Brain pericyte (primary cell): ENCODE measurements around the gene HUS1B.
"Not testable (repeated sequence)": the region's sequence is repeated elsewhere in the genome, so short reads cannot be mapped to it uniquely, and the experiment has no call there.

Experiments used
- DNase-seq: peaks from one replicate; pipeline ENCODE4 v3.0.0-alpha.2; 2012; ENCODE audit warnings: low read depth, low spot score

The HUS1B gene

DNA sequence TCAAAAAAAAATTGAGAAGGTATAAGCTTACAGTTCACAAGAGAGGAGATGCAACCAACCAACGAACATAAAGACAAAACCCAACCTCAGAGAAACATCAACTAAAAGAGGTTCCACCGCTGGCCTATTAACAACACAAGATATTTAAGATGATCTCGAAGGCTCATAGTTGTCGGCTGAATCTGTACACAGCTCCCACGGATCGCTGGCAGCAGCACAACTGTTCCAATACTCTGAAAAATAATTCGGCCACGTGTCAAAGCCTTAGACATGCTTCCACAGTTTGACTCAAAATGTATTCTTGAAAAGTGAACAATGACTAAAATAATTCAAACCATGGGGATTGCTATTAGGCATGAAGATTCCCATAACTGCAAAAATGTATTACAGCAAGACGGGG, 22.4 kb upstream of the HUS1B start:
- no peak for DNase-seq

DNA sequence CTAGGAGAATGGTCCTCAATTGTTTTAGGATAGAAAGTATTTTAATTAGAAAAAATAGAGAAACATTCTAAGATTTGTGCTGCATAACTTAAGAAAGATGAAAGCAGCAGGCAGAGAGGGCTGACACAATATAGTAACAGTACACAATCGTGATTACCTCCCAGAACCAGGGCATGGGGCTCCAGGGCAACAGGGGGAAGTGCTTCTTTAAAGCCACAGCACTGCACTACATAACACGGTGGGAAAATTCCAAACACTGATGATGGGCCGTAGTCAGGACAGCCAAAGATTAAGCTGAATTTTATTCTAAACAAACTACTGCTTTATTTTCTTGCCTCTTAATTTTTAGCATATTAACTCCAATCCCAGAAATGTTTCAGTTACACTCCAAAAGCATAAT, 21.6 kb upstream of the HUS1B start:
- DNase-seq, result no peak

DNA sequence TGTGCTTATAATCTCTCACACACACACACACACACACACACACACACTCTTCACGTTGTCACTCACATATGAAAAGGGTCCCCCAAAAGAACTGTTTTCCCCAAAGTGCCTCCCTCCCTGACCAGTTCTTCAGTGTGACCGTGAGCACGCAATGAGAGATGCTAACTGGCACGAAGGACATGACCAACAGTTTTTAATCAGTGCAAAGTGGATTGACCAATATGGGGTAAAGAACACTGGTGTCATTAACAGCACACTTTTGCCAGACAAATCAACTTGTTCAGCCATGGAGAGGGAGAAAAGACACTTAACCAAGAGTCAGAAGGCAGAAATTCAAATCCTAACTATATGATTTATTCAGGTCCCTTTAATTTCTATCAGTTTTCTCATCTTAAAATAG, 21.0 kb upstream of the HUS1B start:
- no peak for DNase-seq

DNA sequence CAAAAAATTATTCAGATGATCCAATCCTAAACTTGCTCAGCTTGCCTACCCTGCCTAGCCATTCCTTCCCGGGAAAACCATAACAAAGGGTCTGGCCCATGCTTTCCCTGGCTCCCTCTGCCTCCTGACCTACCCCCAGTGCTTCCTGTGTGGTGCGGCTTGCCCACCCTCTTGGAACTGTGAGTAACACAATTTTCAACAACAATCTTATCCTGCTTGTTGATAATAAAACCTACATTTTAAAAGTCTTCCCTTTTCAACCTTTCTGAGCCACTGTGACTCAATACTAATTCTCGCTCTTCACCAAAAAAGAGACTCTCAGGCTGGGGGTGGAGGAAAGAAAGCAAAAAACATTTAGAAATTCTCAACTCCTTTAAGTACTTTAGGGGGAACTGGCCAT, 18.1 kb upstream of the HUS1B start:
- DNase-seq, result no peak

DNA sequence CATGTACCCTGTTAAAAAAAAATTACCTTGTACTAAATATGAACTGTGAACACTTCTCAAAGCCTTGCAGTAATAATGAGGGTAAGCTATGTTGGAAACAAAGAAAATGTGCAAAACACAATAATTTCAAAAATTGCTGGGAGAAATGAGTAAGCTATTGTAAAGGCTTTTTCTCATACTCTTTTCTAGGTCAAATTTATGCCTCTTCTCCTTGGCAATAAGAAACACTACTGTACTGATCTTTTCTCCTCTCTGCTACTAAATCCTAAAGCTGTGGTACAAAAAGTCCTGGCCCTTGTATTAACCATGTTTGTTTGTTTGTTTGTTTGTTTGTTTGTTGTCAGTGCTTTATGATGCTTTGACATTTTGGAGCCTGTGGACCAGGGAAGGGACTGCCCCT, 17.5 kb upstream of the HUS1B start:
- no peak for DNase-seq

DNA sequence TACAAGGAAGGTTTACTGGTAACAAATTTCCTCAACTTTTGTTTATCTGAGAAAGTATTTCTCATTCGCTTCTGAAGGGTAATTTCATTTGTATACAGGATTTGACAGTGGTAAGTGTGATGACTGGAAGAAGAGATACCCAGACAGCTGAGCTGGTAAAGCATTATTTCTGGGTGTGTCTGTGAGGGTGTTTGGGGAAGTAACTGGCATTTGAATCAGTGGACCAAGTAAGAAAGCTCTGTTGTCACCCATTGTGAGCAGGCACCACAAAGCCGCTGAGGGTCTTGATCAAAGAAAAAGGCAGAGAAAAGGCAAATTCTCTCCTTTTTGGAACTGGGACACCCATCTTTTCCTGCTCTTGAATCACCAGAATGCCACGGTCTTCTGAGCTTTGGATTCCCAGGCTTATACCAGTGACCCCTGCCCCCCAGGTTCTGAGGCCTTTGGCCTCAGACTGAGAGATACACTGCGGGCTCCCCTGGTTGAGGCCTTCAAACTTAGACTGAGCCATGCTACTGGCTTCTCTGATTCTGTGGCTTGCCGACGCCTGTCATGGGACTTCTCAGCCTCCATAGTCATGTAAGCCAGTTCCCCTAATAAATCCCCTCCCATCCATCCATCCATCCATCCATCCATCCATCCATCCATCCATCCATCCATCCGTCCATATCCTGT, 10.5 kb upstream of the HUS1B start:
- no peak for DNase-seq

DNA sequence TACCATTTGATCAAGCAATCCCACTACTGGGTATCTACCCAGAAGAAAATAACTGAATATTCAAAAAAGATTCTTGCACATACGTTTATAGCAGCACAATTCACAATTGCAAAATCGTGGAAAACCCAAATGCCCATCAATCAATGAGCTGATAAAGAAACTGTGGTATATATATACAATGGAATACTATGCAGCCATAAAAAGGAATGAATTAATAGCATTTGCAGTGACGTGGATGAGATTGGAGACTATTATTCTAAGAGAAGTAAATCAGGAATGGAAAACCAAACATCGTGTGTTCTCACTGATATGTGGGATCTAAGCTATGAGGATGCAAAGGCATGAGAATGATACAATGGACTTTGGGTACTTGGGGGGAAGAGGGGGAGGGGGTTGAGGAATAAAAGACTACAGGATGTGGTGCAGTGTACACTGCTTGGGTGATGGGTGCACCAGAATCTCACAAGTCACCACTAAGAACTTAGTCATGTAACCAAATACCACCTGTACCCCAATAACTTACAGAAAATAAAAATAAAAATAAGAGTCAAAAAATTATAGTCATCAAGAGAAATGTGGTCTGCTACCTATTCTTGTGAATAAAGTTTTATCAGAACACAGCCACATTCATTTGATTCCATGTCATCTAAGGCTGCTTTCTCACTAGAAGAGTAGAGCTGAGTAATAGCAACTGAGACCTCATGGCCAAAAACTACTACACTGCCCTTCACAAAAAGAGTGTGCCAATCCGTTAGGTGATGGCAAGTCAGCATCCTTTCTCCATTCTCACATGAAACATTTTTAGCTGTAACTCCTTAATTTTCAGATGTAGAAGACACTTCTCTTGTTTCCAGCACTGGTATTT, 8.7 kb upstream of the HUS1B start:
- no peak for DNase-seq

DNA sequence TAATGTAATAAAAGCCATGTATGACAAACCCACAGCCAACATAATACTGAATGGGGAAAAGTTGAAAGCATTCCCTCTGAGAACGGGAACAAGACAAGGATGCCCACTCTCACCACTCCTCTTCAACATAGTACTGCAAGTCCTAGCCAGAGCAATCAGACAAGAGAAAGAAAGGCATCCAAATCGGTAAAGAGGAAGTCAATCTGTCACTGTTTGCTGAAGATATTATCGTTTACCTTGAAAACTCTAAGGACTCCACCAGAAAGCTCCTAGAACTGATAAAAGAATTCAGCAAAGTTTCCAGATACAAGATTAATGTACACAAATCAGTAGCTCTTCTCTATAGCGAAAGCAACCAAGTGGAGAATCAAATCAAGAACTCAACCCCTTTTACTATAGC, 6.9 kb upstream of the HUS1B start:
- not testable (repeated sequence) for DNase-seq

DNA sequence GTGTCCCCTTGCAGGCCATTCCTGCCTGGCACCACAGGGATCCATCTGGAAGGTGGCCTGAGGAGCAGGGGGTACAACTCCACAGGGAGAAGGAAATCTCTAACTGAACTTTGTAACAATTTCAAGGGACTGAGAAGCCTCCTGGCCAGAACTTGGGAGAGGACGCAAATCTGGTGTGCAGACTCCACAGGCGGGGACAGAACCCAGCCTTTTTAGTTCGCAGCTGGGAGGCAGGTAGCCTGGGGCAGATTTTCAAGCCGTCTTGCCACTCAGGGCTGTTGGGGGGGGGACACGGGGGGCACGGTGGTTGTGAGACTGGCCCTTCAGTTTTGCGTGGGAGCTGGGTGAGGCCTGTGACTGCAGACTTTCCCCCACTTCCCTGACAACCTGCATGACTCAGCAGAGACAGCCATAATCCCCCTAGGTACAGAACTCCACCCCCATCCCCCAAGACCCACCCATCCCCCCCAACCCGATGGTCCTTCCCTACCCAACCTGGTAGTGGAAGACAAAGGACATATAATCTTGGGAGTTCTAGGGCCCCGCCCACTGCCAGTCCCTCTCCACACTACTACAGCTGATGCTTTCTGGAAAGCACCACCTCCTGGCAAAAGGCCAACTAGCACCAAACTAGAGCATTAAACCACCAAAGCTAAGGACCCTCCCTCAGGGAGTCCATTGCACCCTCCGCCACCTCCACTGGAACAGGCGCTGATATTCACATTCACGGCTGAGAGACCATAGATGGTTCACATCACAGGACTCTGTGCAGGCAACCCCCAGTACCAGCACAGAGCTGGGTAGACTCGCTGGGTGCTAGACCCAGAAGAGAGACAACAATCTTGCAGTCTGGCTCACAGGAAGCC, 3.0 kb upstream of the HUS1B start:
- DNase-seq, result no peak

DNA sequence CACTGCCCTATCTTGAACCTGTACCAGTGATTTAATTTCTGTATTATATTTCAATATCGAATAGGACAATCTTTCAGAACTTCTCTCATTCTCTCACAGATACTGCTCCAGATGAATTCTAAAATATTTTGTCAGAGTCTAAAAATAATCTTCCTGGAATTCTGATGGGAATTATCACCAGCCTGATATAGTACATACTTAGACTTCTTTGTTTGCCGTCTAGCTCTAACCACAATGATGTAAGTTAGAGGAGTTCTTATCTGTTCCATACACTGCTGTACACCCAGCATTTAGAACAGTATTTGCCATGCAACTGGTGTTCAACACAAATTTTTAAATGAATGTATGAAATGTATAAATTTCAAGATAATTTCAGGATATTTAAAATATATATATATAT, 1.3 kb upstream of the HUS1B start:
- no peak for DNase-seq

DNA sequence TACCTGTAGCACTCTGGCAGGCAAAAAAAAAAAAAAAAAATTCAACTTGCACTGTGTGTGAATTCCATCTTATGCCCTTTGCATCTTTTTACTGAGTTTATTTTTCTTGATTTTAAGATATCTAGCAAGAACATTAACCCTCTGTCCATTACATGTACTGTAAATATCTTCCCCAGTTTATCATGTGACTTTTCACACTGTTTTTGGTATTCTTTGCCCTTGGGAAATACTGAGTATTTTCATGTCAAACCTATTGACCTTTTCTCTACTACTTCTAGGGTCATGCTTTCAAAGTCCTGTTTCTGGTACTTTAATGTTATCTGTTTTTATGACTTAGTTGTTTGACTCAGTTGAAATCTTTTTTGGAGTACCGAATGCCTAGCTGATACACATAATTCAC, 843 bp upstream of the HUS1B start:
- DNase-seq, result no peak

DNA sequence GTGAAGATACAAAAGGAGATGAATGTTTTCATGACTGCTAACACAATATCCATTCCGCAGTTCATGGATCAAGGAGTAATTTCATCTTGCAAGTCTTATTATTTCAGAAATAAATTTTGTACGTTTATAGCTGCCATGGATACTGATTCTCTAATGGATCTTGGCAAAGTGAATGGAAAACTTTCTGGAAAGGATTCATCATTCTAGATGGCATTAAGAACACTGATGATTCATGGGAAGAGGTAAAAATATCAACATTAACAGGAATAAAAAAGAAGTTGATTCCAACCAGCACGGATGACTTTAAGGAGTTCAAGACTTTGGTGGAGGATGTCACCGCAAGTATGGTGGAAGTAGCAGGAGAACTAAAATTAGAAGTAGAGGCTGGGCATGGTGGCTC, 2.8 kb downstream of the HUS1B start:
- DNase-seq, result no peak

DNA sequence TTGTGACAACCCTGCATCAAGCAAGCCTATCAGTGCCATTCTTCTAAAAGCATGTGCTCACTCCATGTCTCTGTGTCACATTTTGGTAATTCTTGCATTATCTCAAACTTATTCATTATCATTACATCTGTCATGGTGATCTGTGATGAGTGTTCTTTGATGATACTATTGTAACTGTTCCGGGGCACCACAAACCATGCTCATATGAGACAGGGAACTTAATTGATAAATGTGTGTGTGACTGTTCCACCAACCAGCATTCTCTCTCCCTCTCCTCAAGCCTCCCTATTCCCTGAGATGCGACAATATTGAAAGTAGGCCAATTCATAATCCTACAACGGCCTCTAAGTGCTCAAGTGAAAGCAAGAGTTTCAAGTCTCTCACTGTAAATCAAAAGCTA, 4.0 kb downstream of the HUS1B start:
- no peak for DNase-seq

DNA sequence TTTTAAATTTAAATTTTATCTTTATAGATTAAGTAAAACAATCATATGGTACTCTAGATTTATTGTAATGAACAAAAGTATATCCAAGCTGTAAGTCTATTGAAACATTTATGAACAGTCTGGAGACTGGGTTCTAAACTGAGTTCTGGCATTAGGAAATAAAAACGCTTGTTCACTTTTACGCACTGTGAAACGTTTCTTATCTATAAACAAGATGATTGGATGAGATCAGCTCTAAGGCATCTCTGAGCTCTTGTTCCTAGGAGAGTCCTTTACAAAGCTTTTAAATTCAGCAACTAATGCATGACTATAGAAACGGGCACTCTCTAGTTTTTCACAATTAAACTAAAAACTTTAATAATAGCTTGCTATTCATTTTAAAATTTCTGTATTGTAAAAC, 6.8 kb downstream of the HUS1B start:
- no peak for DNase-seq

DNA sequence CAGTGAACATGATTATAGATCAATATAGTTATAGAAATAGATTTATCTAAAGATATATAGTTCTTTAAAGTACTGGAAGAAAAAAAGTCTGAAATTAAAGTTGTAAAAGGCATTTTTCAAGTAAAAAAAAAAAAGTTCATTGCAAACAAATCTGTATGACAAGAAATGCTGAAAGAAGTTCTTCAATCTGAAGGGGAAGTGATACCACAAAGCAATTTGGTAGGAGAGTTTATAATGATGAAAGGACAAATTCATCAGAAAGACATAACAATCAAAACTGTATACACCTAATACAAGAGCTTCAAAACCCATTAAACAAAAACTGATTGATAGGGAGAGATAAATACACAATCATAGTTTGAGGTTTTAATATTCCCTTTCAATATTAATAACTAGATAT, 14.1 kb downstream of the HUS1B start:
- no peak for DNase-seq

DNA sequence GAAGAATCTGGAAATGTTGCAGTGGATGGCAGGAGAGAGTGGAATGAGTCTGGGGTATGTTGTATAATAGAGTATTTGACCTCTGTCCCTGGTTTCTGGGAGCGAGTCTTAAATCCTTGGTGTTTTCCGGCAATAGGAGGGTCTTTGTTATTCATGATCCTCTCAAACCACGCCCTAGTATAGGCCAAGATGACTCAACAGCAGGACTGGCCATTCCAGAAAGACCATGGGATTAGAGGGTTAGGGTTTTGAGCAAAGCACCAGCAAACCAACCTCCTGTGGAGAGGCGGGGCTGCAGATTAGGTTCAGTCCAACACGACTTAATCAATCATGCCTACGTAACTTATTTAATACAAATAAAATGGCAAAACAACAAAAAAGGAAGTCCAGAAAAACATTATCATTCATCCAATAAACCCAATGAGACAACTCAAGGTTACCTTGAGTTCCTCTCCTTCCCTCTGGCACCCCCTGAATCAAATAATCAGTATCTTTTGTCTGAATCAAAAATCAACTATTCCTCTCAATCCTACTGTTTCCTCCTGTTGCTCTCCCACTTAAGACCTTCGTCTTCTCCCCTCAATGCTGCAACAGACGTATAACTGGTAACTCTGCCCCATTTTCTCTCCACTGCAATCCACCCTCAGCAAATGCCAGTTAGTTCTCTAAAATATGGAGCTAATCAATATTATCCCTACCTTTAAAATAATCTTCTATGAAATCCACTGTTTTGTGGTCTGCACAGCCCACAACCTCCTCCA, 15.5 kb downstream of the HUS1B start:
- no peak for DNase-seq

DNA sequence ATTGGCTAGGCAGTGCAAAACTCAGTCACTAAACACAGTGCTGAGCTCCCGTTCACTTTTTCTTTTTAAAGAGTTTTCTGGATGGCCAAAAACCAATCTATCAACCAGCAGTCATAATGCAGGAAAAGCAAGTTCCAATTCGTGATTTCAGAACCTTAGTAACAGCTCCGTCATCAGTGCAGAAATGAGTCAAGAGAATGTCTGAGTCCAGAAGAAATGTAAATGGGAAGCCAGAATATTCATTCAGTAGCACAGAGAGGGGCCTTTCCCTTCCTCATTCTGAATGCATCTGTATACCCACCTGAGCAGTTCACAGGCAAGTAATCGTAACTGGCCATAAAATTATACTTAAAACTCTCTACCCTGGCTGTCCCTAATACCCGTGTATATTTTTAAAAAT, 20.4 kb downstream of the HUS1B start:
- DNase-seq, result no peak

DNA sequence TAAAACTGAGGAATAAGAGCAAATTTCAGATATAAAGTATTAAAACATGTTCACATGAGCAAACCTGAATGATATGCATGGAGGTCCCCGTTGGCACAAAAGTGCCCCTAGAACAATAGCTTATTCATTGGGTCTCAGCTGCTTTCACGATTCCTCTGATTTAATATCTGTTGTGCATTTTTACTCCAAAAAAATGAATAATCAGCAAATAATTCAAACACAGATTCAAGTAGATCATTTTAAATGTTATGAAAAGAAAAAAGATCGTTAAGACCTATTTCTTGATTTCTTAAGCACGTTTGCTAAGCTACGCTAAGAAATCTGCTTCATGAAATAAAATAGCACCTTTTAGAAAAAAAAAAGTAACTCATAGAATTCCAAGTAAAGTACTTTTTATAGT, 21.7 kb downstream of the HUS1B start:
- DNase-seq, result no peak

DNA sequence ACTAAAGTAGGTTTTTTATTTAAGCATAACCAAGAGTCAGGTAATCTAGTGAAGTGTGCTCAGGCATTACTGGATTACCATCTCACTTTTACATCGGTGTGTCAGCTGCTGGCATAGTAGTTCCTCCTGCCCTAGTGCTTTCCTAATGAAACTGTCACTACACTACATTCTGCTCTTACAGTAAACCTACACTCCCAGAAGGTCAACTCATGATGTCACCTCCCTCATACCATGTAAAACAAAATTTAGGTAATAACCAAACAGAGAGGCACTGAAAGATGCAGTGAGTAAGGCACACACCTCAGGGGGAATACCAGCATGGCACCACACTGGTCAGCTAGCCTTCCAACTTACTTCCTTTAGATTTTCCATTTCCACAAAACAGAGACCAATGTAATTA, 23.3 kb downstream of the HUS1B start:
- no peak for DNase-seq

DNA sequence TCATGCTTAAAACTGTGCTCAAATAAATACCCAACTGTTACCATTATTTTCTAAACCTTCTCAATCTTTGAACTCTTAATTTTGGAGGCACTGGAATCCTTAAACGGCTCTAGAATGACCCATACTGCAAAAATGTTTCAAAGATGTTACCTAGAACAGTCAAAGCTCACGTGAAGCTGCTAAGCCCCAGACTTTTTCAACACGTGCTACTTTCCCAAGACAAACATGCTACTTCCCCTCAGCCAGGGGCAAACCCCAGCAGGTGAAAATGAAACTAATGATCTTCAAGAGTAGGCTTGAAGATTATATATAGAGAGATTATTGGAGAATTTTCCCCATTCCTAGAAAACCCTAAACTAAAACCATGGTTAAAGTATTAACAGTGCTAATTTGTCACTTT, 28.1 kb downstream of the HUS1B start:
- no peak for DNase-seq

DNA sequence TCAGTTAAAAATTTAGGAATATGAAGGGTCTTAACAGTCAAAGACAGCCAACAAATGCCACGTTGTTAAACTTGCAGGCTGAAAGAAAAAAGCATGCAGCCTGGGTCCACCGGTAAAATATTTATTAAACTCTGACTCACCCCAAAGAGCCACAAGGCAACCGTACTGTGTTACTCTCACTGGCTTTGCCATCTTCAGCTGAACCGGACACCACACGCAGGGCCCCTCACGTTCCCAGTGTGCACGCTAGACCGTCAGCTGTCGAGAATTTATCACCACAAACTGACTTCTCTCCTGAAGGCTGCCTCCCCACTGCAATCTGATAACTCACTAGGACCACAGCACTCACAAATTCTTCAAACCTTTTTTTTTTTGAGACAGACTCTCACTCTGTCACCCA, 30.7 kb downstream of the HUS1B start:
- DNase-seq, result no peak

DNA sequence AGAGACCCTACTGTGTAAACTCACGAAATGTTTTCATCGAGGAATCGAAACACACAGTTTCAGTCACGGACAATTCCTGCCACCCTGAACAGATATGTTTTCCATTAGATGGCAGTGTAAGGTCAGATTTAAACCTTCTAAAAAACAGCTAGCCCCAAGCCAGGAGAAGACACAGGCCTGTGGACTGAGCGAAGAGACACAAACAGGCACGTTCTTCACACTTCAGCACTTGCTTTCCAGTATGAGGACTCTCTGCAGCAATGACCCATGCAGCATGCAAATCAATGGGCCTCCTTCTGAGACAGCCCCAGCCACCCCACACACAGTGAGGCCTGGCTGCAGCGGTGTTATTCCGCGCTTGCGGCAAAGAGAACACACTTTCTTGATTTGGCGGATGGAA, 31.9 kb downstream of the HUS1B start:
- no peak for DNase-seq
